ENCODE measurements around the gene LRP1.
"Not testable (repeated sequence)": the region's sequence is repeated elsewhere in the genome, so short reads cannot be mapped to it uniquely, and the experiment has no call there.

The LRP1 gene

DNA sequence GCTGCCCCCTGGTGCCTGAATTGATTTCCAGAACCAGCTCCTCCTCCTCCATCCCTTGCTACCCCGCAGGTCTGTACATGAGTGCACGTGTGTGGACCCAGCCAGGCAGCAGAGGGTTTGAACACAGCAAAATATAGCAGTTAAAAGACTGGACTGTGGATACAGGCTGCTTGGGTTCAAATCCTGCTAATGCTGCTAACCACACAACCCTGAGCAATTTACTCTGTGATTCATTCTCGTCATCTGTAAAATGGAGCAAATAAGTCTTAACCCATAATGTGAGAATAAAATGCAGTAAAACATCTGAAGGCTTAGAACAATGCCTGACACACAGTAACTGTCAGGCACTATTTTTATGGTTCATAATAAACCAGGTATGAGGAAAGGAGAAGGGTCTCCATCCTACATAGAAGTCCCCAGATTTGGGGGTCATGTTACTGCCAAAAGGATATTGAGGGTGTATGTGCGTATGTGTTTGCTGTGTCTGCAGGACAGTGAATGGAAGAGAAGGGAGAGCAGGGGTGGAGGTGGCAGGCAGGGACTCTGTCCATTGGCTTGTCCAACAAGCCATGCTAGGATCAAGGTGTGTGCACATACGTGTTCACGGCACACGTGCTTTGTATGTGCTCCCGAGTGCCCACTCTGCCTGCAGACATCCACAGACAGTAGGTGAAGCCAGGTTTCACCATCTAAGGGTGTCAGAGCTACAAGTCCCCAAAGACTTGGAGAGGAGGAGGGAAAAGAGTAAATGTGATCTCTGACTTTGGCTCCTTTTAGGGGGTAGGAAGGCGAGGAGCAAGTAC is 15.6 kb upstream of the LRP1 start:
- DNase-seq, result no peak

DNA sequence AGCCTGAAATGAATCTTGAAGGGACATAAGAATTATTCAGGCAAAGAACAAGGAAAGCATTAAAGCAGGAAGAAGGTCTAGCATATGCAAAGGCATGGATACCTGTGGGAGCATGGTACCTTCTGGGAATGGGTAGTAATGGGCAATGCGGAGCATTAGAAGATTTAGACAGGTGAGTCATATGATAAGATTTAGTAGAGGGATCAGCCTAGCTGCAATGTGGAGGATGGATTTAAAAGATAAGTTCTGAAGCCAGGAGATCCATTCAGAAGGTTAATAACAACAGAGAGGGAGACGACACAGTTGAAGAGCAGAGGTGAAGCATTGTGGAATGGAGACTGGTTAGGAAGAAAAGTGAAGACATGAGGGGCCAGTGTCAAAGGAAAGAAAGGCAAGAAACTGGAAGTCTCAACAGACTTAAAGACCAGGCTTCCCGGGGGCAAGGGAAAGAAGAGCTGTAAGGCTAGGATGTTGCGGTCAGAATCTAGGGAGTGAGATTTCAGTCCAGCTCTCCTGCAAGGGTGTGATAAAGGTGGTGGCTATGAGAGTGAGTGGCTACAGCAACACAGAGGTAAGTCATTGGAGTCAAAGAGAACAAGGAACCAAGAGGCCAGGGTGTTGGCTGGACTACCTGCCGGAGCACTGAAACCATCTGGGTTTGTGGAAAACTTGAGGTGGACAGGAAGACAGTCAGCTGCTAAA is 11.6 kb upstream of the LRP1 start:
- DNase-seq, result peak; percentile 50

DNA sequence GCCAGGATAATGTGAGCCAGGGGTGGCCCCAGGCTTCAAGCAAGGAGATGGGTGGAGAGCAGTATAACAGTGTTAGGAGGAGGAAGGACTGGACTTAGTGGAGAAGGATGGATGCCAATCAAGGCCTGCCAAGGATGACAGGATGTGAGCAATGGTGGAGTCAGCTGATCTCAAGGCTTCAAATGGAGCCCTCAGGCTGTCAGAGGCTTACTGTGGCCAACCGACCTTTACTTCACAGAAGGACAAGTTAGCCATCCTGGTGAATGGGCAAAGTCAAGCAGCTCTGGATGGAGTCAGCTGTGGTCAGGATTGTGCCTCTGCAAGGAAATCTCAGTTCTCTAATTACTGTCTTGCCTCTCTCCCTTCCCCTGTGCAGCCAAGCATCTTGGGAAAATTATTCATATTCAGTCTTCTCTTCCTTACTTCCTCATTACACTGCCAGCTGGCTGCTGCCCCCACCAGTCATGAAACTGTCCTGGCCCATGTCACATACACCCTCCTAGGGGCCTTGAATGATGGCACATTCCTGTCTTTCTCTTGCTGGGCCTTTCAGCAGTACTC is 9.5 kb upstream of the LRP1 start:
- DNase-seq, result peak; percentile 67

DNA sequence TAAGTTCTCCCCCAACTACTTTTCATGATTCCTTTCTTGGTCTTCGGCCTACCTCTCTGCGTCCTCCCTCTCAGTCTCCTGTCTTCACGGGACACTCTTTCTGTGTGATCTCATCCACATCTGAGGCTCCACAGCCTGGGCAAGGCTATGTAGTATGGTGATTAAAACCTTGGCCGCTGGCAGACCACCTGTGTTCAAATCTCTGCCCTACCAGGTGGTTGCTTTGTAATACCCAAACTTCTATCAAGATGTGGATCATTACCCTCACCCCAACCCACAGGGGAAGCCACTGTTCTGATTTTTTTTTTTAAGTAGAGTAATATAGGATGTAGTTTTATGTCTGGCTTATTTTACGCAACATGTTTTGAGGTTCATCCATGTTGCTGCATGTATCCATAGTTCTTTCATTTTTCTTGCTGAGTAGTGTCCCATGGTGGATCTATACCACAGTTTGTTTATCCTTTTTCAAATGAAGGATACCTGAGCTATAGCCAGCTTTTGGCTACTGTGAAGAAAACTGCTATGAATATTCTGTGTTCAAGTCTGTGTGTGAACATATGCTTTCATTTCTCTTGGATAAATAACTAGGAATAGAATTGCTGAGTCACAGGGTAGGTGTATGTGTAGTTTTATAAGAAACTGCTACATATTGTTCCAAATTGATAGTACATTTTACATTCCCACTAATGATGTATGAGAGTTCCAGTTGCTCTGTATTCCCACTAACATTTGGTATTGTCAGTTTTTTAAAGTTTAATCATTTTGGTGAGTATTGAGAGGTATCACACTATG is 8.8 kb upstream of the LRP1 start:
- DNase-seq, result no peak

DNA sequence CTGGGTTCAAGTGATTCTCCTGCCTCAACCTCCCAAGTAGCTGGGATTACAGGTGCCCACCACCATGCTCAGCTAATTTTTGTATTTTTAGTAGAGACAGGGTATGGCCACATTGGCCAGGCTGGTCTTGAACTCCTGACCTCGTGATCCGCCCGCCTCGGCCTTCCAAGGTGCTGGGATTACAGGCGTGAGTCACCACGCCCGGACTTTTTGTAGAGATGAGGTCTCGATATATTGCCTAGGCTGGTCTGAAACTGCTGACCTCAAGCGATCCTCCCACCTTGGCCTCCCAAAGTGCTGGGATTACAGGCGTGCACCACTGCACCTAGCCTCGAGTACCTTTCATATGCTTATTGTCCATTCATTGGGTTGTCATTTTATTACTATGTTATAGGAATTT is 7.6 kb upstream of the LRP1 start:
- not testable (repeated sequence) for DNase-seq

DNA sequence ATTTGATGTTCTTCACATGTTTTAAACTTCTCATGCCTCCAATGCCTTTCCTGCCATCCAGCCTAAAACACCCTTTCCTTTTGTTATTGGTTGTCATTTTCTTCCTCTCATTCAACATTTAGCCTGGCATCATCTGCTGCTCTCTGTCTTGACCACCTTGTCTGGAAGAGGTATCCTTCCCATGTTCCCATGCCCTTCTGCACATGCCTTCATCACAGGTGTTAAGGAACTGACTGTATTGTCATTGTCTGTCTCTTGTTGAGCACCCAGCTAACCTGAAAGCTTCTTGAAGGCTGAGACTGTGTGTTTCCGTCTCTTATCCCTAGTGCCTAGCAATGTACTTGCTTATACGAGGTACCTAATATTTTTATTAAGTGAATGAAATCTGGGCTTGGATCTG is 4.5 kb upstream of the LRP1 start:
- DNase-seq, result no peak

DNA sequence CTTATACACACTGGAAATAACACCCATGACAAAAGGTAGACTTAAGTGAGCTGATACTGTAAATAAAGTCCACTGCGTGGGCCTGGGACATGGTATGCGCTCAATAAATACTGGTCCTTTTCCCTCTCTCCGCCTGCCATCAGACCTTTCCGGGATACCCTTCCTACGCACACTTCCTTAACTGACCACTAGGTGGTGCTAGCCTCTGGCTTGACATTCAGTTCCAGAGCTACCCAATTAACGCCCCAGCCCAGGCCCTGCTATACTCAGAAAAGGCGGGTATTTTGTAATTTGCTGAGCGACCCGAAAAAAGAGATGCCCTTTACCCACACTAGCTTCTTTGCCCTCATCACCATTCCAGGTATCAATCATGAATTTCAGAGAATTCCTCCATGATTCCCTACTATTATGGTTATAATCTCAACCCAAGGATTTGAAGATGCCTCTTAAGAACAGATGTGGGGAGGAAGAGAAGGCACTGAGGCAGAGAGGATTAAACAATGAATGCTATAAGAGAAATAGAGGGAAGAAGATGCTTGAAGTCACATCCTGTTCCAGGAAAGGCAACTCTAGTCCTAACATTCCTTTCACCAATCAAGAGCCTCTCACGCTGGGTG is 3.9 kb upstream of the LRP1 start:
- DNase-seq, result peak; percentile 88

DNA sequence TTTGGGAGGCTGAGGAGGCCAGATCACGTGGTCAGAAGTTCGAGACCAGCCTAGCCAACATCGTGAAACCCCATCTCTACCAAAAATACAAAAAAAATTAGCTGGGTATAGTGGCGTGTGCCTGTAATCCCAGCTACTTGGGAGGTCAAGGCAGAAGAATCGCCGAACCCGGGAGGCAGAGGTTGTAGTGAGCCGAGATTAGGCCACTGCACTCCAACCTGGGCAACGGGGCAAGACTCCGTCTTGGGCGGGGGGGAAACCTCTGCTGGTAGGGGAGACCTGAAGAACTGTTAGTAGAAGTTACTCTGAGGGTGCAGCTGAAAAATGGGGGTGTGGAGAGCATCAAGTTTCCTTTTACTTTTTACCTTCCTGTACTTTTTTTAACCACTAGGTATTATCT is 2.2 kb upstream of the LRP1 start:
- DNase-seq, result no peak

DNA sequence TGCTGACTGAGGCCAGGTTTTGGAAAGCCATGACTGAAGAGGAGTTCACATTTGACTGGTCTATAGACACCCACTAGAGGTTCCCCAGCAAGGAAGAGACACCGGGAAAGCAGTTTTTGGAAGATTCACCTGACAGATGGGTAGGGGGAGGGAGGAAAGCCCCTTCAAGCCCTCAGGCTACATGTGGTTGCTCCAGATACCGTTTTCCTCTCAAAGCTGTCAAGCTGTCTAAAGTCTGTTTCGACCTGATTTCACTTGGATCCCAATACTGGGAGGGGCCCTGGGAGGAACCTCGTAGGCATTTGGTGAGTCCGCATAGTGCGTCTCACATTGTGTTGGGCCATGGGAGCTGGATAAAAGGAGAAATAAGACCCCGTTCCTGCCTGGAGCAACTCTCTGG is 1.7 kb upstream of the LRP1 start:
- peak; percentile 63 for DNase-seq

DNA sequence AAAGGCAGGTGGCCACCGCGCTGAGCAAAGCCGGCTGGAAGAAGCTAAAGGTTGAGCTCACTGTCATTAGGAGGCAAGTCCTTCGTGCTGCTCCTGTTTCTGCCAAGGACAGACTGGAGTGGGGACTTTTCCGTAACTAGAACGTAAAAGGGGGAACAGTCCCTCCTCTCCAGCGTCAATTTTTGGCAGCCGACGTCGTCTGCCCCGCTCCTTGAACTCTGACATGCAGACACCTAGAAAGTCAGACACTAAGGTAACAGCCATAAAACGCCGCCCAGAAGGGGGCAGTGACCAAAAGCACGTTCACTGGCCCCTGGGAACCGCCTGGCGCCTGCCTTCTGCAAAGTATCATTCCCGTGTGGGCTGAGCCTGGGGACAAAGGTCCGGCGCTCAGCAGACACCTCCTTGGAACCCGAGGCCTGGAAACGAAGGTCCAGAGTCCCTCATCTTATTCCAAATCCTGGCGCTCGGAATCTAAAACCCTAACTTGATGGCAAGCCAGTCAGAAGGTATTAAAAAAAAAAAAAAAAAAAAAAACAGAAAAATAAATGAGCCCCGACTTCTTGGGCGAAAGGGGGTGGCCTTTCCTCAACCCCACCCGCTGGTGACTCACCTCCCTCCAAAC is 1.1 kb upstream of the LRP1 start:
- DNase-seq, result peak; percentile 96

DNA sequence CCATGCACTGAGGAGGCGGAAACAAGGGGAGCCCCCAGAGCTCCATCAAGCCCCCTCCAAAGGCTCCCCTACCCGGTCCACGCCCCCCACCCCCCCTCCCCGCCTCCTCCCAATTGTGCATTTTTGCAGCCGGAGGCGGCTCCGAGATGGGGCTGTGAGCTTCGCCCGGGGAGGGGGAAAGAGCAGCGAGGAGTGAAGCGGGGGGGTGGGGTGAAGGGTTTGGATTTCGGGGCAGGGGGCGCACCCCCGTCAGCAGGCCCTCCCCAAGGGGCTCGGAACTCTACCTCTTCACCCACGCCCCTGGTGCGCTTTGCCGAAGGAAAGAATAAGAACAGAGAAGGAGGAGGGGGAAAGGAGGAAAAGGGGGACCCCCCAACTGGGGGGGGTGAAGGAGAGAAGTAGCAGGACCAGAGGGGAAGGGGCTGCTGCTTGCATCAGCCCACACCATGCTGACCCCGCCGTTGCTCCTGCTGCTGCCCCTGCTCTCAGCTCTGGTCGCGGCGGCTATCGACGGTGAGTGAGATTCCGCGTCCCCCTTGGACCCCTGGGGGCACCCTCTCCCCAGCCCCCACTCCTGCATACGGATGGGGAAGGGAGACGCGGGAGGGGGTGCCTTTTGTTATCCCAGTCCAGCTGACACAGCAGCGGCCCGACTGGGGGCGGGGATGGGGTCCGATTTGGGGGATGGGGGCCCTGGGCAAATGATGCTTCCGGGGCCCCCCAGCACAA is 400 bp downstream of the LRP1 start:
- peak; percentile 66 for DNase-seq

DNA sequence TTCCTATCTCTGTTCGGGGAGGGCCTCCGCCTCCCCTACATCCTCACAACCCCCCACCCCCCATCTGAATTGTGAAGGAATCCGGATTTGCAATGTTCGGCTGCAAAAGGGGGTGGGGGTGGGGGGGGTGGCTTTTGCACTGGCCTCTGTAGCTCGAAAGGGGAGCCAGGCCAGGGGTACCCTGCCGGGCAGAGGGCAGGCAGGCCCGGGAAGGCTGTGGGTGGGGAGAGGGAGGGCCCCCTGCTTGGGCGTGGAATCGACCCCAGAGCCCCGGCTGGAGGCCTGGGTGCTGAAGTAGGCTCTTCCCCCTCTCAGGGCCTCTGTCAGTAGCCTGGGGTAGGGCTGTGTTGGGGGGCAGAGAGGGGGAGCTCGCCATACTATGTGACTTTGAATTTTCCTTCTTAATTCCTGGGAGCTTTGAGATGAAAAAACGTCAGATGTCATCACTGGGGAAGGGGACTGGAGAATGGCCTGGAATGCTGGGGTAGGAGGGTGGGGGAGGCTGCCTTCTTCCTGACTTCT is 1.1 kb downstream of the LRP1 start:
- DNase-seq, result peak; percentile 67

DNA sequence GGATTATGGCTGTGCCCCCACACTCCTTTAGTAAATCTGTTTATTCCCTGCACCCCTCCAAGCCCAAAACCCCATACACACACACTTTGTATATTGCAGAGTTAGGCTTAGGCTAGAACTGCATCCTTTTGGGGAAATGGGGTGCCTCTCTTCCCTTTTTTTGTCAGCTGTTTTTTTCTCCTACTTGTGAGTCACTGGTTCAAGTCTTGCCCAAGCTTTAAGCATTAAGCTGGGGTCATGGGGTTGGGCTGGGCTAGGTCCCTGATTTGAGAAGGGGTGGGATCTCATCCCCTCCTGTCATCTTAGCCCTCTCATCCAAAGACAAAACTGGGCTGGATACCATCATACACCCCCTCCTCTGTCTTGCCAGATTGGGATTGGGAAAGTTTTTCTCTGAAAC is 1.6 kb downstream of the LRP1 start:
- DNase-seq, result no peak

DNA sequence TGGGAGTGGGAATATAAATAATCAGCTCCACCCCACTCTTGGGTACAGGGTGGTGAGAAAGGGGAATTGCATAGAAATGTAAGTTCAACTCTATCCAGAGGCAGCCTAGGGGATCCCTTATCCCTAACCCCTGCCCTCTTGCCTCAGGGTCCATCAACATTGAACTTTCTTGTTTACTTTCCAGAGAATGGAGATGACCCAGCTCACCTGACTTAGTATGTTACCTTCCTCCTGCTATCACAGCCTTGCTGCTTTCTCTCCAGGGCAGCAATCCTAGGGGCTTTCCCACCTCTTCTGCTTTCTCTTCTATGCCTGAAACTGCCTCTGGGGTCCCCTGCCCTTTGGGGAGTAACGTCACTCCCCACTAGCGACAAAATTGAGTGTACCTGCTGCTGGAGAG is 2.7 kb downstream of the LRP1 start:
- no peak for DNase-seq

DNA sequence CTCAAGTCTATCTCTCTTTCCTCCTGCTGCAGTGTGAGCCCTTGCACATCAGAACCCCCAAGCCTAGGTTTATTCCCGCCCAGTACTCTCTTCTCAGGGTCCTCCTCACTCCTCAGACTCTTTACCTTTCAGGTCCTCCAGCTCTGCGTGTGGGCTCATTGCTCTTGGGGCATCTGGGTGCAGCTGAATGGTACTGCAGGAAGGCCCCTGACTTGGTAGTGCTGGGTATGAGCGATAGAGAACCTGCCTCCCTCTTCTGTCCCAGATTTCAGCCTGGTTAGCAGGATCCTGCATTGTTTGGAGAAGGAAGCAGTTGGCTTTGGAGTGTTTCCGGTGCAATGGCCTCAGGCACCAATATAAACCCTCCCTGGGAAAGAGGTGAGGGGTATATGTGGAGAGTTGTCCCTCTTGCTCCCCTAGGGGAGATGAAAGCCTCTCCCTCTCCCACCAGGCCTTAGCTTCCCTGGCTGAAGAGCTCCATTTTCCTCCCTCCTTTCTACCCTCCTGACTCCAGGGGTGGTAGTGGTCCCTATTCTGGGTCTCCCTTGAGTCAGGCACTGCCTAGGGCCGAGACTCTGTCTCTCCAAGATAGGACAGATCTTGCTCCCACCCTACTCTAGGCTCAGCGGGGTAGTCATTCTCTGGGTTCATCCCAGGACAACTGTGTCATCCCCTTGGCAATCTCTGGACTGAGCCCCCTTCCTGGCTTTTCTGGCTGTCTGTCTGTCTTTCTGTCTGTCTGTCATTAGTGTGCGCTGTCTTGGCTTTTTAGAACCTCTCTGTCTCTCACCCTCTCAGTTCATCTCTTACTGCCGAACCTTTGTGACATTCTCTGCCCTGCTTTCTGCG is 3.8 kb downstream of the LRP1 start:
- peak; percentile 74 for DNase-seq

DNA sequence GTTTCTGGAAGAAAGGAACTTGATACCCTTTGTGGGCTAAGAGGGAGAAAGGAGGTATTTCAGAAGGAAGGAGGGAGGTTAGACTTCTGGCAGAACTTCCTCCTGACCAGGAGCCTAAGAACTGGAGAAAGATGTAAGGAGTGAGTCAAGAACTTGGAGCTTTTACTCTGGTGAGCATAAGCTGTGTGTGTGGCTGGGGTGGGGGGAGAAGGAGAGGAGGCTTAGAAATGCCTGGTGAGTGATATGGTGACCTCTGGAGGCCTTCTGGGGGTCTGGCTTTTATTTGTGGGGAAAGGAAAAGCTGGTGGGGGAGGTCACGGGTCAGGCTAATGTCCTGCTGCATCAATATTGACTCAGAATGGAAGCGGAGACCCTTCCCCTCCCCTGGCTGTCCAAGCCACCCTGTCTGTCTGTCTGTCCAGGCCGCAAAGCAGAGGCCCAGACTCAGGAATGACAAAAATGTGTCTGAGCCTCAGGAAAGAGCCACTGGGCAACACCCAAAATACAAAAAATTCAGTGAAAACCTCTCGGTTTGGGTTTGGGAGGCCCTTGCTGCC is 4.8 kb downstream of the LRP1 start:
- DNase-seq, result peak; percentile 92

DNA sequence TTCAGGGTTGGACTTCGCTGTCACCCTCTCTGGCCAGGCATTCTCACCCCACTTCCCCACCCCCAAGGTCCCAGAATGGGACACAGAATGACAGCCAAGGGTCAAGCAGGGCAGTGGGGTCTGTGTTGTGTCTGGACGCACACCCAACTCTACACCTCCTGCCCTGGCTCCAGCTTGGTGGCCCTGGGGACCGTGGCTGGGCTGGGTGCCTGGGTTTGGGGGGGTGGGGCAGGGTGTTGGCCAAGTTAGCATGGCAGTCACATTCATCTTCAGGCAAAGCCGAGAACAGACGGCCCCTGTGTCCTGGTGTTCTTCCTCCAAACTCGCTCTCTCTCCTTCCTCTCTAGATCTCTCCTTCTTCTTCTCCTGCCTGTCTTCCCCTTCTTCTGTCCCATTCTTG is 5.6 kb downstream of the LRP1 start:
- DNase-seq, result peak; percentile 57

DNA sequence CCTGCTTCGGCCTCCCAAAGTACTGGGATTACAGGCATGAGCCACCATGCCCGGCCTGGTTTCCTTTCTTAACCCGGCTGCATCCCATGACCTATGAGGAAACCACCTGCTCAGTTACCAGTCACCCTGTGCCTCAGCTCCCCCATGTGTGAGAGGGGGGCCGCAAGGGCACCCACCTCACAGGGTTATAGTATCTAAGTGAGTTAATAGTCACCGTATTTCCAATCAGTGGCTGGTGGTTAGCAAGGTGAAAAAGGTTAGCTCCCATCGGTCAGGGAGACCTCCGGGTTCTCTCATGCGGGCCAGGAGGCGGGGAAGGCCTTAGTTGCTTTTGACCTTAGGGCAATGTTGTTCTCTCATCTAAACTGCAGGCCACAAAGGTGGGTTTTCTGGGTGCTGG is 6.7 kb downstream of the LRP1 start:
- peak; percentile 53 for DNase-seq

DNA sequence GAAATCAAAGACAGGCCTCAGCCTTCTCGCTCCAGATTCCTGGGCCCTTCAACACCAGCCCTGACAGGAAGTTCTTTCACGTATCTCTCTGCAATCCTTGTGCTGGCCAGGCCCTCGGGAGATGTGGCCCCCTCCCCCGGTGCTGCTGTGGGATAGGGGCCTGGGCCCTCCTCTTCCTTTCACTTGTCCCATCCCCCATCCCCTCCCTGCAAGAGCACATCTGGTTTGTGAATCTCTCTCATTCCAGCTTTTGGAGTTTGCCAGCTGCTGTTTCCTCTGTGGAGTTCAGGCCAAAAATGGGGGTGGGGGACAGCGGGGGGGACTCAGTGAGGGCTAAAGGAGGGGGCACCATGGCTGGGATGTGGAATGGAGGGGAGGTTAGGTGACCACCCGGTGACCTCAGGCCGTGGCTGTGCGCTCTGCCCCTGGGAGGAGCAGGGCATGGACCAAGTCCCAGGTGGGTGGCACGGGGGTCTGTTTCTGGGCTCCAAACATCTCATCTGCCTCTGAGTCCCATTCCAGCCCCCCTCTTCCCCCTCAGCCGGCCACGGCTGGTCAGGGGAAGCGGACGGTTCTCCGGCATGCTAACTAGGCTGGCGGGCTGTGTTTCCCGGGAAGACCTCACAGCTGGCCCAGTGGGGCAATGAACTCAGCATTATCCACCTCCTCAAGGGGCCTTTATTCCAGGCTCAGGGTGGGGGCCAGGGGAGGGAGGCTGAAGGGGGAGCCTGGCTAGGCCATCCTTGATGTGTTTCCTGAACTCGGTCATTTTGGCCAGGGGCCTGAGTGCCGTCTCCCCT is 7.4 kb downstream of the LRP1 start:
- peak; percentile 89 for DNase-seq
